NCI-H69 (cell line): ENCODE data around the gene EIF2B4.
"Not testable (repeated sequence)": the region's sequence is repeated elsewhere in the genome, so short reads cannot be mapped to it uniquely, and the experiment has no call there.

Source experiments
- DNase-seq: peaks from one replicate; lab custom pipeline; 2025; lab: John Stamatoyannopoulos, UW

Gene EIF2B4

GRCh38 chr2:27336173-27336572, 34.0 kb downstream of the EIF2B4 start:
- DNase-seq: no peak

- DNase-seq: no peak
Measured at GRCh38 chr2:27335311-27335710, 34.8 kb downstream of the EIF2B4 start.

GRCh38 chr2:27324720-27325119, 45.4 kb downstream of the EIF2B4 start:
- no peak for DNase-seq

- DNase-seq: peak; percentile 24
Measured at GRCh38 chr2:27323596-27324285, 46.4 kb downstream of the EIF2B4 start.

- DNase-seq: peak; percentile 89
Measured at GRCh38 chr2:27322766-27323595, 47.2 kb downstream of the EIF2B4 start, which contains the start of gene MPV17. MPV17 (minus strand) TSS chr2:27323097; CDS start chr2:27322517, 580 bp downstream.

- DNase-seq: peak; percentile 5
Measured at GRCh38 chr2:27322301-27322765, 47.8 kb downstream of the EIF2B4 start.

- peak; percentile 59 for DNase-seq
Measured at GRCh38 chr2:27320958-27321543, 49.1 kb downstream of the EIF2B4 start.

- not testable (repeated sequence) for DNase-seq
Measured at GRCh38 chr2:27319839-27320238, 50.3 kb downstream of the EIF2B4 start.

GRCh38 chr2:27316655-27317412, 53.3 kb downstream of the EIF2B4 start:
- peak; percentile 91 for DNase-seq

GRCh38 chr2:27315122-27315521, 55.0 kb downstream of the EIF2B4 start:
- DNase-seq: no peak

- no peak for DNase-seq
Measured at GRCh38 chr2:27314709-27315108, 55.4 kb downstream of the EIF2B4 start.
